ENCODE data around the gene EVA1A.

EVA1A gene

GRCh38 chr2:75589391-75590105, 28.8 kb upstream of the EVA1A start:
- no peak overlapping the region for H3K4me3 ChIP-seq
- no peak for TF ChIP-seq CTCF (IDR thresholded peaks at IDR 0.05)
- no peak for DNase-seq (ENCODE audit: low spot score)
- no peak overlapping the region for H3K27ac ChIP-seq

- Histone ChIP-seq H3K27ac (no peak overlapping the region), H3K4me3 (no peak overlapping the region)
- TF ChIP-seq CTCF (IDR thresholded peaks at IDR 0.05), result no peak
- no peak for DNase-seq (ENCODE audit: low spot score)
These were observed 27.3 kb upstream of the EVA1A start for GRCh38 chr2:75587954-75588587.

GRCh38 chr2:75586971-75587370, 26.2 kb upstream of the EVA1A start:
- no peak for TF ChIP-seq CTCF (IDR thresholded peaks at IDR 0.05)
- no peak overlapping the region for H3K27ac ChIP-seq
- DNase-seq (ENCODE audit: low spot score), result no peak
- H3K4me3 ChIP-seq, result no peak overlapping the region

GRCh38 chr2:75582840-75583239, 22.1 kb upstream of the EVA1A start:
- TF ChIP-seq CTCF (IDR thresholded peaks at IDR 0.05), result no peak
- H3K27ac ChIP-seq, result no peak overlapping the region
- no peak overlapping the region for H3K4me3 ChIP-seq
- DNase-seq (ENCODE audit: low spot score), result no peak

GRCh38 chr2:75580606-75581005, 19.9 kb upstream of the EVA1A start:
- TF ChIP-seq CTCF (IDR thresholded peaks at IDR 0.05), result no peak
- Histone ChIP-seq H3K27ac (no peak overlapping the region), H3K4me3 (no peak overlapping the region)
- DNase-seq (ENCODE audit: low spot score), result no peak

- no peak for DNase-seq (ENCODE audit: low spot score)
- no peak for TF ChIP-seq CTCF (IDR thresholded peaks at IDR 0.05)
- H3K27ac ChIP-seq, result no peak overlapping the region
- H3K4me3 ChIP-seq, result no peak overlapping the region
These were observed 19.4 kb upstream of the EVA1A start for GRCh38 chr2:75580156-75580555.

- no peak for DNase-seq (ENCODE audit: low spot score)
- no peak for TF ChIP-seq CTCF (IDR thresholded peaks at IDR 0.05)
- no peak overlapping the region for H3K4me3 ChIP-seq
- no peak overlapping the region for H3K27ac ChIP-seq
These were observed 18.4 kb upstream of the EVA1A start for GRCh38 chr2:75579186-75579585.

All from coronary artery (tissue), 2 donors.